Adrenal gland (tissue), 5 donors: Measurements from ENCODE around the gene HSP90B1.

Experiments
- CTCF ChIP-seq, 6 experiments: fragments of 450-650 bp in 4 of 6; fragments of 200-600 bp in 2 of 6; sonication (generic) in 1 of 6; IDR thresholded peaks; 1 replicate in 5 of 6; 2 replicates in 1 of 6; pipeline versions ENCODE4 v1.5.1 to v1.8.0; 2016 to 2021; ENCODE audit warnings: antibody characterized with exemption in 6 of 6, mild to moderate bottlenecking in 2 of 6, moderate library complexity in 1 of 6
- POLR2A ChIP-seq, 2 donors: fragments of 450-650 bp; IDR thresholded peaks; one replicate each; pipeline ENCODE4 v1.6.1; 2017; ENCODE audit warnings: antibody characterized with exemption in 2 of 2, mild to moderate bottlenecking in 2 of 2, moderate library complexity in 1 of 2
- donor health status: DM: no; HTN: no; CAD: no.

GRCh38 chr12:103957865-103958388, 27.7 kb downstream of the HSP90B1 start:
- TF ChIP-seq POLR2A (IDR thresholded peaks at IDR 0.05): no peak
- TF ChIP-seq CTCF (IDR thresholded peaks at IDR 0.05): no peak
